ENCODE results near the gene AURKAIP1. TPM values are rescaled to one million over a fixed set of nuclear protein-coding genes. Genes with fewer than 3 reads are reported as not detected.

The AURKAIP1 gene
- total and polyA plus RNA-seq, 2 of the 13 experiments (the other 11 are each of a cell fraction or from before 2014, with no cell fraction given): 69.5 to 175 TPM

GRCh38 chr1:1399187-1399871 is 24.3 kb upstream of the AURKAIP1 start, which contains the start of gene CCNL2 (continued):
- TF ChIP-seq, protein P1, sequence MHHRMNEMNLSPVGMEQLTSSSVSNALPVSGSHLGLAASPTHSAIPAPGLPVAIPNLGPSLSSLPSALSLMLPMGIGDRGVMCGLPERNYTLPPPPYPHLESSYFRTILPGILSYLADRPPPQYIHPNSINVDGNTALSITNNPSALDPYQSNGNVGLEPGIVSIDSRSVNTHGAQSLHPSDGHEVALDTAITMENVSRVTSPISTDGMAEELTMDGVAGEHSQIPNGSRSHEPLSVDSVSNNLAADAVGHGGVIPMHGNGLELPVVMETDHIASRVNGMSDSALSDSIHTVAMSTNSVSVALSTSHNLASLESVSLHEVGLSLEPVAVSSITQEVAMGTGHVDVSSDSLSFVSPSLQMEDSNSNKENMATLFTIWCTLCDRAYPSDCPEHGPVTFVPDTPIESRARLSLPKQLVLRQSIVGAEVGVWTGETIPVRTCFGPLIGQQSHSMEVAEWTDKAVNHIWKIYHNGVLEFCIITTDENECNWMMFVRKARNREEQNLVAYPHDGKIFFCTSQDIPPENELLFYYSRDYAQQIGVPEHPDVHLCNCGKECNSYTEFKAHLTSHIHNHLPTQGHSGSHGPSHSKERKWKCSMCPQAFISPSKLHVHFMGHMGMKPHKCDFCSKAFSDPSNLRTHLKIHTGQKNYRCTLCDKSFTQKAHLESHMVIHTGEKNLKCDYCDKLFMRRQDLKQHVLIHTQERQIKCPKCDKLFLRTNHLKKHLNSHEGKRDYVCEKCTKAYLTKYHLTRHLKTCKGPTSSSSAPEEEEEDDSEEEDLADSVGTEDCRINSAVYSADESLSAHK (CRISPR knock-in tag; IDR thresholded peaks at IDR 0.05; ENCODE audit: borderline replicate concordance): no peak
- TF ChIP-seq KMT2B (CRISPR knock-in tag; IDR thresholded peaks at IDR 0.05) (peak; percentile 79), KDM5A (IDR thresholded peaks at IDR 0.05; ENCODE audit: borderline replicate concordance, low read length) (no peak), ZNF510 (CRISPR knock-in tag; IDR thresholded peaks at IDR 0.05; ENCODE audit: low read depth) (peak; percentile 77; the same call in 1 of the 2 replicates), ZNF678 (CRISPR knock-in tag; IDR thresholded peaks at IDR 0.05) (0 out of 2 replicates have a peak, but pooled peaks have one; percentile 31), STAT6 (CRISPR knock-in tag; IDR thresholded peaks at IDR 0.05; ENCODE audit: borderline replicate concordance) (no peak), GATAD1 (CRISPR knock-in tag; IDR thresholded peaks at IDR 0.05) (peak; percentile 94), MEF2D (CRISPR knock-in tag; IDR thresholded peaks at IDR 0.05) (no peak), ZNF205 (CRISPR knock-in tag; IDR thresholded peaks at IDR 0.05) (no peak; the same call in 1 of the 2 replicates), NFIB (CRISPR knock-in tag; IDR thresholded peaks at IDR 0.05; ENCODE audit: borderline replicate concordance) (no peak), MIXL1 (CRISPR knock-in tag; IDR thresholded peaks at IDR 0.05) (peak; percentile 57; the same call in 1 of the 2 replicates), ZNF547 (CRISPR knock-in tag; IDR thresholded peaks at IDR 0.05) (no peak), GLI4 (CRISPR knock-in tag; IDR thresholded peaks at IDR 0.05; ENCODE audit: borderline replicate concordance) (0 out of 2 replicates have a peak, but pooled peaks have one; percentile 55), ZNF10 (CRISPR knock-in tag; IDR thresholded peaks at IDR 0.05; ENCODE audit: borderline replicate concordance, low read depth) (no peak), ZBTB21 (CRISPR knock-in tag; IDR thresholded peaks at IDR 0.05) (no peak), ZSCAN31 (CRISPR knock-in tag; IDR thresholded peaks at IDR 0.05; ENCODE audit: low read depth) (peak; percentile 85), CCAR2 (optimal IDR thresholded peaks at IDR 0.05; ENCODE audit: low read depth, low read length) (no peak), MBD4 (IDR thresholded peaks at IDR 0.05; ENCODE audit: borderline replicate concordance, low read length) (no peak), RFX5 (IDR thresholded peaks at IDR 0.05; ENCODE audit: low read depth, low read length) (no peak), MAZ (IDR thresholded peaks at IDR 0.05; ENCODE audit: borderline replicate concordance, low read depth, low read length) (peak; percentile 73; the same call in 1 of the 2 replicates), MAZ (CRISPR knock-in tag; IDR thresholded peaks at IDR 0.05; ENCODE audit: low read depth) (peak; percentile 80), ZNF33A (CRISPR knock-in tag; IDR thresholded peaks at IDR 0.05; ENCODE audit: borderline replicate concordance) (no peak; the same call in 1 of the 2 replicates)
- TF ChIP-seq, protein P2, sequence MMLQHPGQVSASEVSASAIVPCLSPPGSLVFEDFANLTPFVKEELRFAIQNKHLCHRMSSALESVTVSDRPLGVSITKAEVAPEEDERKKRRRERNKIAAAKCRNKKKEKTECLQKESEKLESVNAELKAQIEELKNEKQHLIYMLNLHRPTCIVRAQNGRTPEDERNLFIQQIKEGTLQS (CRISPR knock-in tag; IDR thresholded peaks at IDR 0.05): no peak
- TF ChIP-seq, protein P3, sequence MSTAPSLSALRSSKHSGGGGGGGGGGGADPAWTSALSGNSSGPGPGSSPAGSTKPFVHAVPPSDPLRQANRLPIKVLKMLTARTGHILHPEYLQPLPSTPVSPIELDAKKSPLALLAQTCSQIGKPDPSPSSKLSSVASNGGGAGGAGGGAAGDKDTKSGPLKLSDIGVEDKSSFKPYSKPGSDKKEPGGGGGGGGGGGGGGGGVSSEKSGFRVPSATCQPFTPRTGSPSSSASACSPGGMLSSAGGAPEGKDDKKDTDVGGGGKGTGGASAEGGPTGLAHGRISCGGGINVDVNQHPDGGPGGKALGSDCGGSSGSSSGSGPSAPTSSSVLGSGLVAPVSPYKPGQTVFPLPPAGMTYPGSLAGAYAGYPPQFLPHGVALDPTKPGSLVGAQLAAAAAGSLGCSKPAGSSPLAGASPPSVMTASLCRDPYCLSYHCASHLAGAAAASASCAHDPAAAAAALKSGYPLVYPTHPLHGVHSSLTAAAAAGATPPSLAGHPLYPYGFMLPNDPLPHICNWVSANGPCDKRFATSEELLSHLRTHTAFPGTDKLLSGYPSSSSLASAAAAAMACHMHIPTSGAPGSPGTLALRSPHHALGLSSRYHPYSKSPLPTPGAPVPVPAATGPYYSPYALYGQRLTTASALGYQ (CRISPR knock-in tag; IDR thresholded peaks at IDR 0.05): no peak
